T-helper 2 cell treated with Interferon-gamma antibody and Interleukin-4, amounts not matched to agents 100 ng/mL and 5 ng/mL, for 36 hours (primary cell): ENCODE data around the gene MYF5. TPM values are rescaled to one million over a fixed set of nuclear protein-coding genes. Genes with fewer than 3 reads are reported as not detected.

Experiments
- intact Hi-C: fragments of 100-400 bp; cut with micrococcal nuclease; formaldehyde crosslinking; loops from one replicate; pipeline ENCODE4 v1.15.1; 2023
- total RNA-seq: library from RNA; stranded (reverse); gene quantifications from 2 replicates; pipeline ENCODE4 v1.2.3, GENCODE V29; 2022

MYF5 gene
- total RNA-seq, 1 donor from 2014 or later: not detected

DNA sequence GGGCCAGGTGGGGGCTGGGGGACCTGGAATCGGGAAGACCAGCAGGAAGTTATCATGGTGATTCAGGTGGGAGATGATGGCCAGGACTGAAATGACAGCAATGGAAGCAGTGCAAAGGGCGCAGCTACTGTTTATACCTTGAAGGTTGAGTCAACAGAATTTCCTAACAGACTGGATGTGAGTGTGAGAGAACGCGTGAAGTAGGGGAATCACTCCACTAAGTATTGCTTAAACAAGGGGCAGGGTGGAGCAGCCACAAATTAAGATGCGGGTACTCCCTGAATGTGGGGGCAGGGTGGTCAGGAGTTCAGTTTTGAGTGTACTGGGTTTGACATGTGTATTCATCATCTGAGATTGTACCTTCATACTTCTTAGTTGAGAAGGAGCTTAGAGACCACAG is 45.1 kb downstream of the MYF5 start:
- intact Hi-C loops: loop anchor here (10.0 kb wide), 1 partner anchor 287 kb away; no protein-coding TSS in a partner anchor

DNA sequence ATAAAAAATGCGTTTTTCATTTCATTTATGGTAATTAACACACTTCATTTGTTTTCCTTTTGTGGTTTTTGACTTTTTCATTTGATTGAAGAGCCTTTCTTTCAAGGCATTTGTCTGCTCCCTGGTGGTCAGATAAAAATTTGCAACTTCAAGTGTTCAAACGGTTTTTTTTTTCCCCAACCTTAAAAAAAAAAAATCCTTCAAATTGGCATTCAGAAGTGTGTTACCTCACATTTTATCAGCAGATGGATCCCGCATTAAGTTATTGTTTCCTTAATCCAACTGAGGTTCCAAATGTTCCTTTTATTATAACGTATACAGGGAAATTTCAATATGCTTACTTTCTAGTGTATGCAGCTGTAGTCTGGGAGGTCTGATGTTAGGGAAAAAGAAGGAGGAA is 47.2 kb downstream of the MYF5 start:
- intact Hi-C loops: loop anchor here (1.0 to 10.0 kb wide), 2 partner anchors 289 to 352 kb away; no protein-coding TSS in a partner anchor

DNA sequence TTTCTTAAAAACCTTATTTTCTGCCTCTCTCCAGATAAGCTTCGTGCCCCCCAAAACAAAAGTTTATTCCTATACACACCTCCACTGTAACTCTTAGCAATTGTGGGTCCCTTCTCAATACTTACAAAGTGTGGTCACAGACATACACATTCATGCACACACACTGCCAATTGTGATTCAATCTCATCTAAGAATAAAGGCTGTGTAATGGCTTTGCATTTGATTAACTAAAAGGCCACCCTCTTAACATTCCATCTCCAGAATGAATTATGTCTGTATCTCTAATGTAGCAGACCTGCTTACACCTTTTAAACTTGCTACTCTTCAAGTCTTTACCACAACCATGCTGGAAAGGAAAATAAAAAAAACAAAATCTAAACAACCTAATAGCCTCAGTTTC is 49.5 kb downstream of the MYF5 start:
- intact Hi-C loops: loop anchor here (10.0 kb wide), 1 partner anchor 291 kb away; no protein-coding TSS in a partner anchor

DNA sequence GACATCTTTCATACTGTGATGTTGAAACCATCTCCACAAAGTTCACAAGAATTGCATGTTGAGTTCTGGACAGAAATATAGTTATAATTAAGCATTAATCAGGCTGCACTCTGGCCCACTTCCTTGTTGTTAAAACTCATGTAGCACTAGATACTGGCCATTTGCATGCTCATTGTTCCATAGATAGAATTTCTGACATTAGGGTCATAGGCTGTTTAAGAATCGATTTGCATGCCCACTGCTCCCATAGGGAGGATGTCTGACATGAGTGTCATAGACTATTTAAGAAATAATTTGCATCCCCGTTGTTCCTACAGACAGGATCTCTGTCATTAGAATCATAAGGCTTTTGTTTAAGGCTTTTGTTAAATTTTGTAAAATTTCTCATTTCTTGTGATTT is 50.2 kb downstream of the MYF5 start:
- intact Hi-C loops: loop anchor here (10.0 kb wide), 1 partner anchor 292 kb away; no protein-coding TSS in a partner anchor

Other genes with a start within 250 kb of the MYF5 start
- gene MYF6, start 9.3 kb upstream of the MYF5 start, total RNA-seq: not detected in 2 replicates
- 0.11 and 0.18 TPM in 2 replicates for gene LIN7A, start 221.0 kb downstream of the MYF5 start, total RNA-seq